C4-2B (cell line): ENCODE results near the gene CHRM4.

ENCODE experiments used
- CTCF ChIP-seq: fragments of 450-650 bp; conservative IDR thresholded peaks from 2 replicates; pipeline ENCODE4 v1.5.1; 2017; ENCODE audit warnings: mild to moderate bottlenecking
- ZFX ChIP-seq: fragments of 450-650 bp; IDR thresholded peaks from 2 replicates; pipeline ENCODE4 v1.6.1; 2017

- TF ChIP-seq CTCF = no peak
- TF ChIP-seq ZFX = no peak
These were observed 23.3 kb upstream of the CHRM4 start for GRCh38 chr11:46414879-46415278.
